C4-2B (cell line): ENCODE data around the gene CATSPER3.

Source experiments
- CTCF ChIP-seq: fragments of 450-650 bp; conservative IDR thresholded peaks from 2 replicates; pipeline ENCODE4 v1.5.1; 2017; ENCODE audit warnings: mild to moderate bottlenecking
- ZFX ChIP-seq: fragments of 450-650 bp; IDR thresholded peaks from 2 replicates; pipeline ENCODE4 v1.6.1; 2017

- no peak for TF ChIP-seq CTCF
- TF ChIP-seq ZFX, result no peak
These were observed 59.6 kb downstream of the CATSPER3 start for GRCh38 chr5:135027266-135027696.
